Astrocyte (in vitro differentiated cells and primary cell): Measurements from ENCODE around the gene HLCS. TPM values are rescaled to one million over a fixed set of nuclear protein-coding genes. Genes with fewer than 3 reads are reported as not detected.

Experiments used
- DNase-seq: peaks from one replicate; pipeline ENCODE4 v3.0.0-alpha.2; 2010; ENCODE audit warnings: low read depth
- FAIRE-seq: peaks from 2 replicates; lab custom pipeline; 2011; peaks lifted over from hg19 to GRCh38; lab: Jason Lieb, UNC
- H2AFZ ChIP-seq: 2 replicates; pipeline ENCODE4 v1.6.0; 2012; ENCODE audit warnings: low read depth, low read length, inconsistent platforms
- H3K27ac ChIP-seq: 2 replicates; pipeline ENCODE4 v1.5.1; 2011; ENCODE audit warnings: low read depth, low read length, inconsistent platforms
- H3K27me3 ChIP-seq: 2 replicates; pipeline ENCODE4 v1.6.0; 2011; ENCODE audit warnings: low read length, inconsistent platforms; ENCODE audit not compliant: insufficient read depth
- H3K36me3 ChIP-seq: 2 replicates; pipeline ENCODE4 v1.5.1; 2011; ENCODE audit warnings: low read length, inconsistent platforms; ENCODE audit not compliant: insufficient read depth
- H3K4me1 ChIP-seq: 2 replicates; pipeline ENCODE4 v1.5.1; 2011; ENCODE audit warnings: low read length, inconsistent platforms; ENCODE audit not compliant: insufficient read depth
- H3K4me2 ChIP-seq: 2 replicates; pipeline ENCODE4 v1.6.0; 2012; ENCODE audit warnings: low read length, inconsistent platforms
- H3K4me3 ChIP-seq: 2 replicates; pipeline ENCODE4 v1.5.1; 2011; ENCODE audit warnings: low read depth, mild to moderate bottlenecking, low read length, inconsistent platforms; ENCODE audit not compliant: insufficient read depth
- H3K79me2 ChIP-seq: 2 replicates; pipeline ENCODE4 v1.6.0; 2012; ENCODE audit warnings: mild to moderate bottlenecking, low read length, inconsistent platforms; ENCODE audit not compliant: insufficient read depth
- H3K9ac ChIP-seq: 2 replicates; pipeline ENCODE4 v1.6.0; 2012; ENCODE audit warnings: mild to moderate bottlenecking, low read length, inconsistent platforms
- H3K9me3 ChIP-seq: 2 replicates; pipeline ENCODE4 v1.5.1; 2012; ENCODE audit warnings: low read depth, mild to moderate bottlenecking, low read length, inconsistent platforms; ENCODE audit not compliant: insufficient read depth
- H4K20me1 ChIP-seq: 2 replicates; pipeline ENCODE4 v1.6.0; 2012; ENCODE audit warnings: low read length, inconsistent platforms; ENCODE audit not compliant: insufficient read depth
- H3K27ac Mint-ChIP-seq: one replicate; pipeline ENCODE4 v1.8.0; 2021; ENCODE audit warnings: mild to moderate bottlenecking, mixed read lengths; ENCODE audit not compliant: unreplicated experiment
- H3K27me3 Mint-ChIP-seq: one replicate; pipeline ENCODE4 v1.8.0; 2021; ENCODE audit warnings: low read depth, mixed read lengths; ENCODE audit not compliant: unreplicated experiment
- H3K36me3 Mint-ChIP-seq: one replicate; pipeline ENCODE4 v1.8.0; 2021; ENCODE audit warnings: low read depth, mixed read lengths; ENCODE audit not compliant: unreplicated experiment
- H3K4me1 Mint-ChIP-seq: one replicate; pipeline ENCODE4 v1.8.0; 2021; ENCODE audit warnings: low read depth, mixed read lengths; ENCODE audit not compliant: unreplicated experiment
- H3K4me3 Mint-ChIP-seq: one replicate; pipeline ENCODE4 v1.8.0; 2021; ENCODE audit warnings: mild to moderate bottlenecking, moderate library complexity, mixed read lengths; ENCODE audit not compliant: unreplicated experiment
- H3K9me3 Mint-ChIP-seq: one replicate; pipeline ENCODE4 v1.8.0; 2021; ENCODE audit warnings: mild to moderate bottlenecking, mixed read lengths; ENCODE audit not compliant: unreplicated experiment
- EZH2 ChIP-seq: IDR thresholded peaks from 2 replicates; pipeline ENCODE4 v1.6.1; 2012; ENCODE audit warnings: mild to moderate bottlenecking, low read length, inconsistent platforms; ENCODE audit not compliant: insufficient read depth
- total RNA-seq: library from RNA; stranded (reverse); gene quantifications from 2 replicates; pipeline ENCODE4 v1.2.1, GENCODE V29; 2021
- TF ChIP-seq, protein P1 (sequence below): IDR thresholded peaks from 2 replicates; pipeline ENCODE4 v1.5.1; 2011; ENCODE audit warnings: low read depth, mild to moderate bottlenecking, inconsistent platforms, low read length, moderate library complexity; ENCODE audit not compliant: insufficient read depth

HLCS gene
- total RNA-seq, 1 donor from 2014 or later: 20.9 TPM

DNA sequence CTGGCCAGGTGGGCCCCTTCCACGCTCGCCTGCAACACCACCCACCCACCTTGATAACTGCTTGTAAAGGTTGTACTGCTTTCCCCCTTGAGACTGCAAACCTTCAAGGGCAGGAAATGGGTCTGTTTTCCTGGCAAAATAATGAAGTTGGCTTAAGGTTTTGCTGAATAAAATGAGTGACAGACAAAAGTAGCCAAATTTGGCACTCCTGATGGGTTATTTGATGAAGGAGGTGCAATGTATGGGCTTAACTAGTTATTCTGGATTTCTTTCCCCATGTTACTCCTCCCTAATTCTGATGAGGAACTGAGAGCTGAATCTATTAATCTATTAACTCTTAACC is 14.6 kb upstream of the HLCS start:
- DNase-seq (no peak), FAIRE-seq (no peak)
- H2AFZ ChIP-seq: peak overlapping the region; percentile 60
- peaks cover 3% of the 10 kb centered on the region for H3K27me3 Mint-ChIP-seq
- no peaks in the 10 kb centered on the region for H3K9me3 ChIP-seq
- TF ChIP-seq, protein P1, sequence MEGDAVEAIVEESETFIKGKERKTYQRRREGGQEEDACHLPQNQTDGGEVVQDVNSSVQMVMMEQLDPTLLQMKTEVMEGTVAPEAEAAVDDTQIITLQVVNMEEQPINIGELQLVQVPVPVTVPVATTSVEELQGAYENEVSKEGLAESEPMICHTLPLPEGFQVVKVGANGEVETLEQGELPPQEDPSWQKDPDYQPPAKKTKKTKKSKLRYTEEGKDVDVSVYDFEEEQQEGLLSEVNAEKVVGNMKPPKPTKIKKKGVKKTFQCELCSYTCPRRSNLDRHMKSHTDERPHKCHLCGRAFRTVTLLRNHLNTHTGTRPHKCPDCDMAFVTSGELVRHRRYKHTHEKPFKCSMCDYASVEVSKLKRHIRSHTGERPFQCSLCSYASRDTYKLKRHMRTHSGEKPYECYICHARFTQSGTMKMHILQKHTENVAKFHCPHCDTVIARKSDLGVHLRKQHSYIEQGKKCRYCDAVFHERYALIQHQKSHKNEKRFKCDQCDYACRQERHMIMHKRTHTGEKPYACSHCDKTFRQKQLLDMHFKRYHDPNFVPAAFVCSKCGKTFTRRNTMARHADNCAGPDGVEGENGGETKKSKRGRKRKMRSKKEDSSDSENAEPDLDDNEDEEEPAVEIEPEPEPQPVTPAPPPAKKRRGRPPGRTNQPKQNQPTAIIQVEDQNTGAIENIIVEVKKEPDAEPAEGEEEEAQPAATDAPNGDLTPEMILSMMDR: no peak
- TF ChIP-seq EZH2: no peak
- H4K20me1 ChIP-seq: peaks cover 5% of the 10 kb centered on the region
- H3K36me3 Mint-ChIP-seq: peaks cover 4% of the 10 kb centered on the region
- peaks cover 5% of the 10 kb centered on the region for H3K4me1 Mint-ChIP-seq
- H3K9me3 Mint-ChIP-seq: no peaks in the 10 kb centered on the region
- peak overlapping the region; percentile 85 for H3K4me2 ChIP-seq
- H3K27ac Mint-ChIP-seq: no peak overlapping the region
- H3K4me1 ChIP-seq: peaks cover 15% of the 10 kb centered on the region
- H3K4me3 Mint-ChIP-seq: no peak overlapping the region
- H3K27ac ChIP-seq: no peak overlapping the region
- H3K9ac ChIP-seq: peak overlapping the region; percentile 55
- peak overlapping the region; percentile 48 for H3K4me3 ChIP-seq
- H3K27me3 ChIP-seq: no peaks in the 10 kb centered on the region
- H3K79me2 ChIP-seq: no peaks in the 10 kb centered on the region
- no peaks in the 10 kb centered on the region for H3K36me3 ChIP-seq

DNA sequence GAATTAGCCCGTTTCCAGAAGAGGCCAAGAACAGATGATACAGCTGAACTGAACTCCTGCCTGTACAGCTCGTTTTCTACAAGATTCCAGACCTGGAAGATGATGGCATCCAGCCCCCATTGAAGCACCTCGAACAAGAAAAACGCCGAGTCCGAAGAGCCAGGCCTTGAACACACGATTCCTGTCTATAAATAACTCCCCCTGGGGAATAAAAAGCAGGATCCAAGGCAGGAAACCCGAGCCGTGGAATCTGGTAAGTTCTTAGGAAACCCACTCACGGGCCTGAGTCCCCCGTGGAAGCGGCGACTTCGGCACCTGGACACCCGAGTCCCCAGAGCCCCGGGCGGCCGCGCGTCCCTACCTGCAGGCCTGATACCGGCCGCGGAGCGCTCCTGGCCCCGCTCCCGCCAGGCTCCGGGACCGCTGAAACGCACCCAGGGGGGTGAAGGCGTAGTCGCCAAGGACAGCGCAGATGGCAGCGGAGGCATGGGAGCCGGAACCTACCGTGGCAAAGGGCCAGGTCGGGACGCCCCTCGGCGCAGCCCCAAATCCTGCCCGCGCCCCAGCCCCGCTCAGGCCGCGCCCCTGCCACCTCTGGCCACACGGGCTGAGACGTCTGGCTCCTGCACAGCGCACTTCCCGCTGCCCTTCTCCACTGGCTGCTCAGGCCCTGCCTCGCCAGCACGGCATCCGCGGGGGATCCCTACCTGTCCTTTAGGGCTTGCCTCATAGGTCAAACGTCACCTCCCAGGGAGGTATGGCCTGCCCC is 14.0 kb upstream of the HLCS start:
- Histone ChIP-seq H4K20me1 (peaks cover 5% of the 10 kb centered on the region), H3K27ac (no peak overlapping the region), H3K4me3 (peak overlapping the region; percentile 48), H2AFZ (peak overlapping the region; percentile 60), H3K27me3 (no peaks in the 10 kb centered on the region), H3K4me2 (peak overlapping the region; percentile 85), H3K36me3 (no peaks in the 10 kb centered on the region), H3K4me1 (peaks cover 15% of the 10 kb centered on the region), H3K79me2 (no peaks in the 10 kb centered on the region), H3K9ac (peak overlapping the region; percentile 55), H3K9me3 (no peaks in the 10 kb centered on the region)
- Mint-ChIP-seq H3K36me3 (peaks cover 1% of the 10 kb centered on the region), H3K27ac (no peak overlapping the region), H3K9me3 (no peaks in the 10 kb centered on the region), H3K27me3 (peaks cover 3% of the 10 kb centered on the region), H3K4me3 (peak overlapping the region; percentile 76), H3K4me1 (peaks cover 5% of the 10 kb centered on the region)
- TF ChIP-seq, protein P1: no peak
- TF ChIP-seq EZH2: no peak
- FAIRE-seq (no peak), DNase-seq (no peak)
